Fibroblast of mammary gland (primary cell): ENCODE data around the gene MTPN.

Source experiments
- DNase-seq: peaks from one replicate; pipeline ENCODE4 v3.0.0-alpha.2; 2010; ENCODE audit warnings: low read depth
- H3K4me3 ChIP-seq: 2 replicates; pipeline ENCODE4 v1.5.1; 2011; ENCODE audit warnings: low read depth, mild to moderate bottlenecking, low read length, moderate library complexity; ENCODE audit not compliant: control insufficient read depth
- CTCF ChIP-seq: conservative IDR thresholded peaks from 2 replicates; pipeline ENCODE4 v1.5.1; 2011; ENCODE audit warnings: low read depth, low read length, inconsistent platforms; ENCODE audit not compliant: control insufficient read depth, insufficient read depth

The MTPN gene

GRCh38 chr7:136000288-136000913 is 23.2 kb upstream of the MTPN start:
- no peak for DNase-seq
- TF ChIP-seq CTCF: no peak
- H3K4me3 ChIP-seq: no peak overlapping the region

DNA sequence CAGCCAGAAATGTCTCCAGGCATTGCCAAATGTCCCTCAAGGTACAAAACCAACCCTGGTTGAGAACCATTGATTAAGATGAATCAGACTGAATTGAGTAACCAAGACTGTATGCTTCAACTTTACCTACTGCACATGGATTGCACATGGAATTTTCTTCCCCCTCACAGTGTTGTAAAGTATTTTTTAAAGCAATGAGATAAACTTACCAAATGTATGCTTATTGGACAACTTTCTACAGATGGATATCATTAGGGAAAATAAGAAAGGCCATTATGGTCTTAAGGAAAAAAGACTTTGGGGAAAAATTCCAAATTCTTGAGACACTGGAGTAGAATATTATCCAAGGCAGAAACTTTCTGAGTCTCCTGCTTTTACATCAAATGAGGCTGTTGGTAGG is 20.9 kb upstream of the MTPN start:
- no peak overlapping the region for H3K4me3 ChIP-seq
- TF ChIP-seq CTCF: no peak
- peak; percentile 38 for DNase-seq

- no peak overlapping the region for H3K4me3 ChIP-seq
- no peak for DNase-seq
- no peak for TF ChIP-seq CTCF
These were observed 18.6 kb upstream of the MTPN start for GRCh38 chr7:135995748-135996147.

GRCh38 chr7:135994466-135995205 is 17.5 kb upstream of the MTPN start:
- H3K4me3 ChIP-seq: no peak overlapping the region
- DNase-seq: peak; percentile 71
- no peak for TF ChIP-seq CTCF

DNA sequence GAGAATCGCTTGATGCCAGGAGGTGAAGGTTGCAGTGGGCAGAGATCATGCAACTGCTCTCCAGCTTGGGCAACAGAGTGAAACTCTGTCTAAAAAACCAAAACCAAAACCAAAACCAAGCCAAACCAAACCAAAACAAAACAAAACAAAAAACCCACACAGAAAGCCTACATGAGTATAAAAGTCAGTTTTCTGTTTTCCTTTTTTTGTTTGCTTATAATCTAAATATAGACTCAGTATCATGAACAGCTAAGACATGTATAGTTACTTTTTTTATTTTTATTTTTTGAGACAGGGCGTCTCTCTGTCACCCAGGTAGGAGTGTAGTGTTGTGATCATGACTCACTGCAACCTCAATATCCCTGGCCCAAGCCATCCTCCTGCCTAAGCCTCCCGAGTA is 16.8 kb upstream of the MTPN start:
- no peak for DNase-seq
- TF ChIP-seq CTCF: no peak
- no peak overlapping the region for H3K4me3 ChIP-seq

DNA sequence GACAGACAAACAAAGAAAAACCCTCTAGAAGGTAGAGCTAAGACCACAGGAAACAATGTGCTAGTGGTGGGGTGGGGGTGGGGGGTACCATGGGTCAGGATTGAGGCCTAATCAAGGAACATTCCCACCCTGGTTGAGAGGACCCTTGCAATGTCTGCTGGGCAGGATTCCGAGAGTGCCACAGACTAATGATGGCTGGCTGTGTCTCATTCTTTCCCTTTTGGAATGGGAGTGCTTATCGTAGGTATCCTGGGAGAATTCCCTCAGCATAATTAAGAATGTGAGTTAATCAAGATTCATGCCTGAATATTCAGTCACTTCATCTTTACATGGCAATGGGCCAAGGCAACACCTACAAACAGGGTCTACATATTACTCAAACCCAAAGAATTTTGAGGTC is 14.7 kb upstream of the MTPN start:
- no peak for TF ChIP-seq CTCF
- DNase-seq: no peak
- H3K4me3 ChIP-seq: no peak overlapping the region
